ENCODE data around the gene NSD1. TPM values are rescaled to one million over a fixed set of nuclear protein-coding genes. Genes with fewer than 3 reads are reported as not detected.

Gene NSD1
- total and polyA plus RNA-seq, 2 of the 4 experiments (the other 2 are of a cell fraction), result 7.7 to 31.0 TPM

DNA sequence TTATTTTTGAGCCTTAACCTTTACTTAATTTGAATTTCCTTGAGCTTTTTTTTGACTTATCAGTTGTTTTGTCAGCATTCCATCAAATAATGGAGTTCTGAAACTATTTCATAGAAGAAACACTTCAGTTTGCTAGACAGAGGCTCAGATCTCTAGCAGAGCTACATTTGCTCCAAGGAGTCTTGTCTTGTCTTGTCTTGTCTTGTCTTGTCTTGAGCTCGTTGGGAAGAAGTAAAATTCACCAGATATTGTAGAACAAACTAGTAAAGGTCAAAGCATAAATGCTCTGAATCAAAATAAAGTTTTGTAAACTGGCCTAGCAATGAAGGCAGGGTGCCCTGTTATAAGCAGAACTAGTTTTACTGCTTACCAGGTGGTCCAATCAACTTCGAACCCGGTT lies 136.4 kb downstream of the NSD1 start:
- Histone ChIP-seq H3K4me2 (ENCODE audit: low read depth, low read length) (no peak overlapping the region), H3K23ac (ENCODE audit: low read depth, low read length) (no peak overlapping the region), H2BK5ac (ENCODE audit: low read depth, low read length, poor library complexity, severe bottlenecking) (no peak overlapping the region), H2AFZ (replicated peaks; ENCODE audit: low read length, poor library complexity) (no peak overlapping the region), H2AK9ac (replicated peaks; ENCODE audit: low read depth, low read length, poor library complexity) (no peak overlapping the region), H4K8ac (ENCODE audit: low read depth in 2 of 2, low read length in 2 of 2) (no peak overlapping the region), H4K20me1 (ENCODE audit: insufficient read depth, low read length) (no peaks in the 10 kb centered on the region; the same call in 1 of the 2 replicates), H2BK120ac (ENCODE audit: low read depth, low read length) (no peak overlapping the region), H3K4ac (ENCODE audit: low read depth, low read length) (no peak overlapping the region), H3K9me1 (ENCODE audit: insufficient read depth, low read length) (peaks cover 14% of the 10 kb centered on the region), H2AK5ac (ENCODE audit: low read depth, low read length) (no peak overlapping the region), H3K18ac (ENCODE audit: low read depth, low read length) (no peak overlapping the region), H3K79me1 (ENCODE audit: low read depth in 1 of 2, low read length in 2 of 2) (peaks cover 4 to 25% of the 10 kb centered on the region in 2 experiments), H4K91ac (ENCODE audit: insufficient read depth, low read depth, low read length) (no peak overlapping the region), H3K4me3 (ENCODE audit: insufficient read depth, low read depth, low read length) (no peak overlapping the region), H3K36me3 (ENCODE audit: control insufficient read depth, insufficient read depth, low read length) (peaks cover 28% of the 10 kb centered on the region), H3K9me3 (ENCODE audit: control insufficient read depth, insufficient read depth, low read length) (no peaks in the 10 kb centered on the region), H3K56ac (ENCODE audit: extremely low read depth, insufficient read depth, low read length) (no peak overlapping the region), H2BK15ac (ENCODE audit: low read depth, low read length) (no peak overlapping the region), H3K27me3 (ENCODE audit: control insufficient read depth, insufficient read depth, low read length) (no peaks in the 10 kb centered on the region), H3K9ac (ENCODE audit: low read depth, low read length) (no peak overlapping the region), H4K5ac (ENCODE audit: low read depth, low read length) (no peak overlapping the region), H3K14ac (replicated peaks; ENCODE audit: low read depth, low read length) (no peak overlapping the region), H2BK20ac (ENCODE audit: low read depth, low read length) (no peak overlapping the region), H3K4me1 (ENCODE audit: control insufficient read depth, insufficient read depth, low read length) (peaks cover 6% of the 10 kb centered on the region), H3K27ac (ENCODE audit: insufficient read depth, low read length) (no peak overlapping the region)
- dilution Hi-C loops (cut with HindIII; ENCODE audit: low sequenced_read_pairs, unreplicated experiment) (no loop called here), intact Hi-C loops (cut with micrococcal nuclease) (loop anchor here (10.0 kb wide), 1 partner anchor 155 kb away; no protein-coding TSS in a partner anchor), in situ Hi-C loops (cut with MboI; ENCODE audit: low sequenced_read_pairs) (no loop called here)
- no peak for ATAC-seq (ENCODE audit: low read depth)
- POLR2A ChIA-PET (ENCODE audit: unreplicated experiment), result no interaction called here
- TF ChIP-seq, protein P1, sequence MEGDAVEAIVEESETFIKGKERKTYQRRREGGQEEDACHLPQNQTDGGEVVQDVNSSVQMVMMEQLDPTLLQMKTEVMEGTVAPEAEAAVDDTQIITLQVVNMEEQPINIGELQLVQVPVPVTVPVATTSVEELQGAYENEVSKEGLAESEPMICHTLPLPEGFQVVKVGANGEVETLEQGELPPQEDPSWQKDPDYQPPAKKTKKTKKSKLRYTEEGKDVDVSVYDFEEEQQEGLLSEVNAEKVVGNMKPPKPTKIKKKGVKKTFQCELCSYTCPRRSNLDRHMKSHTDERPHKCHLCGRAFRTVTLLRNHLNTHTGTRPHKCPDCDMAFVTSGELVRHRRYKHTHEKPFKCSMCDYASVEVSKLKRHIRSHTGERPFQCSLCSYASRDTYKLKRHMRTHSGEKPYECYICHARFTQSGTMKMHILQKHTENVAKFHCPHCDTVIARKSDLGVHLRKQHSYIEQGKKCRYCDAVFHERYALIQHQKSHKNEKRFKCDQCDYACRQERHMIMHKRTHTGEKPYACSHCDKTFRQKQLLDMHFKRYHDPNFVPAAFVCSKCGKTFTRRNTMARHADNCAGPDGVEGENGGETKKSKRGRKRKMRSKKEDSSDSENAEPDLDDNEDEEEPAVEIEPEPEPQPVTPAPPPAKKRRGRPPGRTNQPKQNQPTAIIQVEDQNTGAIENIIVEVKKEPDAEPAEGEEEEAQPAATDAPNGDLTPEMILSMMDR (conservative IDR thresholded peaks at IDR 0.05; ENCODE audit: low read depth, low read length), result no peak
- TF ChIP-seq, protein P2, sequence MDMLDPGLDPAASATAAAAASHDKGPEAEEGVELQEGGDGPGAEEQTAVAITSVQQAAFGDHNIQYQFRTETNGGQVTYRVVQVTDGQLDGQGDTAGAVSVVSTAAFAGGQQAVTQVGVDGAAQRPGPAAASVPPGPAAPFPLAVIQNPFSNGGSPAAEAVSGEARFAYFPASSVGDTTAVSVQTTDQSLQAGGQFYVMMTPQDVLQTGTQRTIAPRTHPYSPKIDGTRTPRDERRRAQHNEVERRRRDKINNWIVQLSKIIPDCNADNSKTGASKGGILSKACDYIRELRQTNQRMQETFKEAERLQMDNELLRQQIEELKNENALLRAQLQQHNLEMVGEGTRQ (IDR thresholded peaks at IDR 0.05; ENCODE audit: low read depth, low read length), result no peak
- TF ChIP-seq ELK1 (IDR thresholded peaks at IDR 0.05; ENCODE audit: borderline replicate concordance, low read depth, low read length), result no peak
- no peak for TF ChIP-seq RFX5 (IDR thresholded peaks at IDR 0.05; ENCODE audit: low read depth, low read length)
- no peak for TF ChIP-seq POLR2A (IDR thresholded peaks at IDR 0.05; ENCODE audit: low read depth, low read length)
- no peak for TF ChIP-seq RAD21 (IDR thresholded peaks at IDR 0.05; ENCODE audit: low read length)
- no peak for TF ChIP-seq MXI1 (IDR thresholded peaks at IDR 0.05; ENCODE audit: borderline replicate concordance, low read depth, low read length)
- TF ChIP-seq SMC3 (IDR thresholded peaks at IDR 0.05; ENCODE audit: low read depth, low read length), result no peak
- no peak for TF ChIP-seq BHLHE40 (IDR thresholded peaks at IDR 0.05; ENCODE audit: low read depth, low read length)
- TF ChIP-seq RCOR1 (IDR thresholded peaks at IDR 0.05; ENCODE audit: insufficient replicate concordance, low read length), result no peak
- no peak for TF ChIP-seq CEBPB (IDR thresholded peaks at IDR 0.05; ENCODE audit: low read depth, low read length)
- TF ChIP-seq MAFK (IDR thresholded peaks at IDR 0.05; ENCODE audit: low read depth, low read length), result no peak
- TF ChIP-seq MAZ (IDR thresholded peaks at IDR 0.05; ENCODE audit: borderline replicate concordance, low read depth, low read length), result no peak
- TF ChIP-seq FOS (IDR thresholded peaks at IDR 0.05; ENCODE audit: low read depth, low read length), result no peak
- TF ChIP-seq NFE2L2 (IDR thresholded peaks at IDR 0.05; ENCODE audit: low read depth, low read length), result no peak
- no peak for TF ChIP-seq CHD1 (IDR thresholded peaks at IDR 0.05; ENCODE audit: low read depth, low read length)
- CTCF ChIA-PET, result no interaction called here
- WGBS, 2 experiments (ENCODE audit: extremely low coverage in 2 of 2, insufficient read length in 1 of 2), result no CpG with 5 or more reads among the region's 3 CpGs
- BruUV-seq (replicated peaks), result no TSS peak
- DNase-seq, result no peak

Data from IMR-90 (cell line).